ENCODE measurements around the gene NFAT5. TPM values are rescaled to one million over a fixed set of nuclear protein-coding genes. Genes with fewer than 3 reads are reported as not detected.

Gene NFAT5
- total RNA-seq, 1 donor from 2014 or later = 13.9 TPM

GRCh38 chr16:69619514-69619913 is 53.7 kb downstream of the NFAT5 start:
- H3K36me3 ChIP-seq = peaks cover 8% of the 10 kb centered on the region
- no peaks in the 10 kb centered on the region for H3K27me3 ChIP-seq (ENCODE audit: low read depth)
- H3K27ac ChIP-seq (replicated peaks) = peak overlapping the region; percentile 75
- H3K9me3 ChIP-seq (replicated peaks) = no peaks in the 10 kb centered on the region
- DNase-seq = no peak
- peaks cover 75% of the 10 kb centered on the region for H3K4me1 ChIP-seq
- H3K4me3 ChIP-seq = no peak overlapping the region
- TF ChIP-seq, protein P1, sequence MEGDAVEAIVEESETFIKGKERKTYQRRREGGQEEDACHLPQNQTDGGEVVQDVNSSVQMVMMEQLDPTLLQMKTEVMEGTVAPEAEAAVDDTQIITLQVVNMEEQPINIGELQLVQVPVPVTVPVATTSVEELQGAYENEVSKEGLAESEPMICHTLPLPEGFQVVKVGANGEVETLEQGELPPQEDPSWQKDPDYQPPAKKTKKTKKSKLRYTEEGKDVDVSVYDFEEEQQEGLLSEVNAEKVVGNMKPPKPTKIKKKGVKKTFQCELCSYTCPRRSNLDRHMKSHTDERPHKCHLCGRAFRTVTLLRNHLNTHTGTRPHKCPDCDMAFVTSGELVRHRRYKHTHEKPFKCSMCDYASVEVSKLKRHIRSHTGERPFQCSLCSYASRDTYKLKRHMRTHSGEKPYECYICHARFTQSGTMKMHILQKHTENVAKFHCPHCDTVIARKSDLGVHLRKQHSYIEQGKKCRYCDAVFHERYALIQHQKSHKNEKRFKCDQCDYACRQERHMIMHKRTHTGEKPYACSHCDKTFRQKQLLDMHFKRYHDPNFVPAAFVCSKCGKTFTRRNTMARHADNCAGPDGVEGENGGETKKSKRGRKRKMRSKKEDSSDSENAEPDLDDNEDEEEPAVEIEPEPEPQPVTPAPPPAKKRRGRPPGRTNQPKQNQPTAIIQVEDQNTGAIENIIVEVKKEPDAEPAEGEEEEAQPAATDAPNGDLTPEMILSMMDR (IDR thresholded peaks at IDR 0.05; ENCODE audit: borderline replicate concordance) = no peak
- intact Hi-C loops (cut with micrococcal nuclease) = no loop called here

- H3K4me1 ChIP-seq = peaks cover 65% of the 10 kb centered on the region
- TF ChIP-seq, protein P1 (IDR thresholded peaks at IDR 0.05; ENCODE audit: borderline replicate concordance) = no peak
- intact Hi-C loops (cut with micrococcal nuclease) = loop anchor here (10.0 kb wide), 1 partner anchor 126 kb away; no protein-coding TSS in a partner anchor
- no peaks in the 10 kb centered on the region for H3K9me3 ChIP-seq (replicated peaks)
- no peaks in the 10 kb centered on the region for H3K27me3 ChIP-seq (ENCODE audit: low read depth)
- peaks cover 8% of the 10 kb centered on the region for H3K36me3 ChIP-seq
- H3K4me3 ChIP-seq = no peak overlapping the region
- peak overlapping the region; percentile 75 for H3K27ac ChIP-seq (replicated peaks)
- DNase-seq = no peak
Observed at GRCh38 chr16:69620573-69620972, 54.8 kb downstream of the NFAT5 start.

DNA sequence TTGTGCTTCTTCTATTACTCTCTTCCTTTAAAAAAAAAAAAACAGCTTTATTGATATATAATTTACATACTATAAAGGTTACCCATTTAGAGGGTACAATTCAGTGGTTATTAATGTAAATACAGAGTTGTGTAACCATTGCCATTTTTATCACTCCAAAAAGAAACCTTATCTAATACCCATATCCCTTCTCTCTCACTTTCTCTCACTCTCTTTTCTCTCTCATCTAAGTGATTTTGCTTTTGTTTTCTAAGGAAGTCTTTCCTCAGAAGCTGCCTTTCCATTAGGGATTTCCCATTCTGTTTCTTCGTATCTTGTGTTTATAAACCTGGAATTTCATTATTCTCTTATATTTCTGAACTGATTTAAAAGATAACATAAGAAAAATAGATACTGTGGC is 55.5 kb downstream of the NFAT5 start:
- Histone ChIP-seq H3K27me3 (ENCODE audit: low read depth) (no peaks in the 10 kb centered on the region), H3K4me3 (no peak overlapping the region), H3K36me3 (peaks cover 10% of the 10 kb centered on the region), H3K27ac (replicated peaks) (peak overlapping the region; percentile 75), H3K9me3 (replicated peaks) (no peaks in the 10 kb centered on the region), H3K4me1 (peaks cover 58% of the 10 kb centered on the region)
- TF ChIP-seq, protein P1 (IDR thresholded peaks at IDR 0.05; ENCODE audit: borderline replicate concordance) = no peak
- DNase-seq = no peak
- intact Hi-C loops (cut with micrococcal nuclease) = loop anchor here (10.0 kb wide), 1 partner anchor 126 kb away; no protein-coding TSS in a partner anchor

DNA sequence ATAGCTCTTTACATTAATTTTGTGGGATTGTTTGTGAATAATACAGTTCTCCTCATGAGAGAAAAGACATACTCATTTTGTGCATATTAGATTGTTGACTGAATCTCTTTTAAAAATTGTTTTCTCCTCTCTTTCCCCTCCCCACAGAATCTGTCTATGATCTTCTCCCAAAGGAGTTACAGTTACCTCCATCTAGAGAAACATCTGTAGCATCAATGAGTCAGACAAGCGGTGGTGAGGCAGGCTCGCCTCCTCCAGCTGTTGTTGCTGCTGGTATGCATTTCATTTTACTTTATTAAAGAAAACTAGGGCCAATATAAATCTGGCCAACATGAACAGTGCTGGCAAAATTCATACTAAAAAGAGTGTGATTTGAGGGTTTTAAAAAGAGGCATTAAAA is 60.5 kb downstream of the NFAT5 start:
- H3K4me1 ChIP-seq = peaks cover 12% of the 10 kb centered on the region
- DNase-seq = no peak
- H3K9me3 ChIP-seq (replicated peaks) = no peaks in the 10 kb centered on the region
- H3K36me3 ChIP-seq = peaks cover 26% of the 10 kb centered on the region
- intact Hi-C loops (cut with micrococcal nuclease) = loop anchor here (10.0 kb wide), 1 partner anchor 131 kb away; no protein-coding TSS in a partner anchor
- TF ChIP-seq, protein P1 (IDR thresholded peaks at IDR 0.05; ENCODE audit: borderline replicate concordance) = no peak
- H3K27me3 ChIP-seq (ENCODE audit: low read depth) = no peaks in the 10 kb centered on the region
- H3K27ac ChIP-seq (replicated peaks) = no peak overlapping the region
- no peak overlapping the region for H3K4me3 ChIP-seq

- intact Hi-C loops (cut with micrococcal nuclease) = no loop called here
- Histone ChIP-seq H3K4me1 (no peaks in the 10 kb centered on the region), H3K9me3 (replicated peaks) (peaks cover 9% of the 10 kb centered on the region), H3K4me3 (no peak overlapping the region), H3K36me3 (peaks cover 51% of the 10 kb centered on the region), H3K27me3 (ENCODE audit: low read depth) (no peaks in the 10 kb centered on the region), H3K27ac (replicated peaks) (no peak overlapping the region)
- DNase-seq = no peak
- TF ChIP-seq, protein P1 (IDR thresholded peaks at IDR 0.05; ENCODE audit: borderline replicate concordance) = no peak
Observed at GRCh38 chr16:69632828-69633227, 67.1 kb downstream of the NFAT5 start.

Data from left ventricle myocardium inferior (tissue), 1 donor.